Measurements from ENCODE around the gene PLA2G4E.

The PLA2G4E gene

GRCh38 chr15:41936155-41936554, 84.7 kb downstream of the PLA2G4E start:
- no peak for DNase-seq (ENCODE audit: low spot score)

- DNase-seq (ENCODE audit: low spot score) = no peak
Observed at GRCh38 chr15:41935566-41936020, 85.2 kb downstream of the PLA2G4E start.

- DNase-seq (ENCODE audit: low spot score) = peak; percentile 39
Observed at GRCh38 chr15:41934843-41935242, 86.0 kb downstream of the PLA2G4E start.

- peak; percentile 40 for DNase-seq (ENCODE audit: low spot score)
Observed at GRCh38 chr15:41933771-41934170, 87.1 kb downstream of the PLA2G4E start.

- no peak for DNase-seq (ENCODE audit: low spot score)
Observed at GRCh38 chr15:41933326-41933725, 87.5 kb downstream of the PLA2G4E start.

- no peak for DNase-seq (ENCODE audit: low spot score)
Observed at GRCh38 chr15:41932511-41933289, 88.1 kb downstream of the PLA2G4E start.

GRCh38 chr15:41932101-41932500, 88.7 kb downstream of the PLA2G4E start:
- no peak for DNase-seq (ENCODE audit: low spot score)

All from SW480 (cell line).